MM.1S (cell line): ENCODE results near the gene AKAP5.

Source experiments
- DNase-seq: peaks from one replicate; pipeline ENCODE4 v3.0.0-alpha.2; 2015
- H2AFZ ChIP-seq: fragments of 300-600 bp; sonication (generic); 2 replicates; pipeline ENCODE4 v1.6.0; 2016; ENCODE audit warnings: antibody characterized with exemption, low read length
- H3F3A ChIP-seq: fragments of 300-600 bp; sonication (generic); 2 replicates; pipeline ENCODE4 v1.6.1; 2016; ENCODE audit warnings: mild to moderate bottlenecking, antibody characterized with exemption, low read length, moderate library complexity, mixed read lengths; ENCODE audit not compliant: insufficient read depth
- H3K27ac ChIP-seq: fragments of 300-600 bp; sonication (generic); 2 replicates; pipeline ENCODE4 v1.5.1; 2016; ENCODE audit warnings: mild to moderate bottlenecking, low read length
- H3K27me3 ChIP-seq: fragments of 300-600 bp; sonication (generic); replicated peaks from 2 replicates; pipeline ENCODE4 v1.6.0; 2016; ENCODE audit warnings: low read length; ENCODE audit not compliant: insufficient read depth
- H3K36me3 ChIP-seq: fragments of 300-600 bp; sonication (generic); replicated peaks from 2 replicates; pipeline ENCODE4 v1.6.1; 2016; ENCODE audit warnings: mild to moderate bottlenecking, low read length, mixed read lengths; ENCODE audit not compliant: insufficient read depth
- H3K4me1 ChIP-seq: fragments of 300-600 bp; sonication (generic); 2 replicates; pipeline ENCODE4 v1.6.1; 2016; ENCODE audit warnings: low read length, mixed read lengths
- H3K4me2 ChIP-seq: fragments of 300-600 bp; sonication (generic); 2 replicates; pipeline ENCODE4 v1.6.0; 2016; ENCODE audit warnings: low read depth, low read length
- H3K4me3 ChIP-seq: fragments of 300-600 bp; sonication (generic); 2 replicates; pipeline ENCODE4 v1.5.1; 2016; ENCODE audit warnings: low read length, mixed read lengths
- H3K79me2 ChIP-seq: fragments of 300-600 bp; sonication (generic); 2 replicates; pipeline ENCODE4 v1.6.1; 2016; ENCODE audit warnings: mixed run types, low read length, mixed read lengths
- H3K9ac ChIP-seq: fragments of 300-600 bp; sonication (generic); 2 replicates; pipeline ENCODE4 v1.6.1; 2016; ENCODE audit warnings: low read length, mixed read lengths
- H3K9me2 ChIP-seq: fragments of 300-600 bp; sonication (generic); replicated peaks from 2 replicates; pipeline ENCODE4 v1.6.1; 2016; ENCODE audit warnings: mild to moderate bottlenecking, low read length, mixed read lengths; ENCODE audit not compliant: insufficient read depth
- H3K9me3 ChIP-seq: fragments of 300-600 bp; sonication (generic); replicated peaks from 2 replicates; pipeline ENCODE4 v1.6.1; 2016; ENCODE audit warnings: mild to moderate bottlenecking, low read length, mixed read lengths; ENCODE audit not compliant: insufficient read depth
- H4K20me1 ChIP-seq: fragments of 300-600 bp; sonication (generic); 2 replicates; pipeline ENCODE4 v1.6.1; 2016; ENCODE audit warnings: mild to moderate bottlenecking, low read length, moderate library complexity, mixed read lengths; ENCODE audit not compliant: insufficient read depth
- EZH2 ChIP-seq: fragments of 300-600 bp; sonication (generic); optimal IDR thresholded peaks from 2 replicates; pipeline ENCODE3; 2017; ENCODE audit warnings: low read depth, mild to moderate bottlenecking, antibody characterized with exemption, low read length, mixed read lengths
- EZH2phosphoT487 ChIP-seq: fragments of 300-600 bp; sonication (generic); IDR thresholded peaks from 2 replicates; pipeline ENCODE4 v1.6.1; 2018; ENCODE audit warnings: antibody characterized with exemption, low read length
- TF ChIP-seq, protein P1 (sequence below): fragments of 300-600 bp; sonication (generic); IDR thresholded peaks from 2 replicates; pipeline ENCODE4 v1.5.1; 2016; ENCODE audit warnings: antibody characterized with exemption, low read length, mixed read lengths

AKAP5 gene

DNA sequence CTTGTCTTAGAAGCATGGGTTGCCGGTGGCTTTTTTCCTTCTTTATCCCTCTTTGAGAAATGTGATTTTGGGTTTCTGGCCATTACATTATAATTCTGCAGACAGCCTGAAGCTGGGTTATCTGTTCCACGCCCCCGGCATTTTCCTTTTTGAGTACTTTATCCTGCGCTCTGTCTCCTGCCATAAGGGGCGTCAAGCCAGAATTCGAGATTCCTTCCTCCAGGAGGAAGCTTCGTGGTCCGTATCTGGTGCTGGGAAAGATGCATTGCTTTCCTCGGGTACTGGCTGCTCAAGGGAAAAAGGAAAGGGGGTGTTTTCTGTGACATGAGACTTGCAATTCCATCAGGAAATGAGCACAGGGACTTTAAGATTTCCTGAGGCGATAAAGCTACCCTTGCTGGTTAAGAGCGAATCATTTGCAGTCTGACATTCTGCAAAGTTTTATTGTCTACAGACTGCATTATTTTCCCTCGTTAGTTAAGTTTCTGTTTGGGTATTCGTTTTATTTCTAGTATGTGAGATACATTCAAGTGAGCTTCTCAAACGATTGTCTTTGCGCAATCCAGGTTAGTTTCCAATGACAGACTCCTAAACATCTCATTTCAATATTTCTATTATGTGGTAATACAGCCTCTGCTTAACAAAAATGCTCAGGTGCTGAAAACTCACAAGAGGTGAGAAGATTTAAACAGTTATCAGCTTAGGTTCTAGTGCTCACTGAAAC, 694 bp downstream of the AKAP5 start:
- Histone ChIP-seq H2AFZ (no peak overlapping the region), H4K20me1 (no peaks in the 10 kb centered on the region), H3K9me3 (no peaks in the 10 kb centered on the region), H3K9me2 (no peaks in the 10 kb centered on the region), H3K4me1 (peaks cover 8% of the 10 kb centered on the region; the same call in 1 of the 2 replicates), H3K79me2 (no peaks in the 10 kb centered on the region), H3K36me3 (no peaks in the 10 kb centered on the region), H3K4me3 (peak overlapping the region; percentile 44; the same call in 1 of the 2 replicates), H3K4me2 (peak overlapping the region; percentile 54; the same call in 1 of the 2 replicates), H3F3A (peaks cover 14% of the 10 kb centered on the region), H3K27ac (no peak overlapping the region), H3K27me3 (no peaks in the 10 kb centered on the region), H3K9ac (no peak overlapping the region)
- no peak for DNase-seq
- no peak for TF ChIP-seq EZH2phosphoT487
- TF ChIP-seq EZH2: no peak
- TF ChIP-seq, protein P1, sequence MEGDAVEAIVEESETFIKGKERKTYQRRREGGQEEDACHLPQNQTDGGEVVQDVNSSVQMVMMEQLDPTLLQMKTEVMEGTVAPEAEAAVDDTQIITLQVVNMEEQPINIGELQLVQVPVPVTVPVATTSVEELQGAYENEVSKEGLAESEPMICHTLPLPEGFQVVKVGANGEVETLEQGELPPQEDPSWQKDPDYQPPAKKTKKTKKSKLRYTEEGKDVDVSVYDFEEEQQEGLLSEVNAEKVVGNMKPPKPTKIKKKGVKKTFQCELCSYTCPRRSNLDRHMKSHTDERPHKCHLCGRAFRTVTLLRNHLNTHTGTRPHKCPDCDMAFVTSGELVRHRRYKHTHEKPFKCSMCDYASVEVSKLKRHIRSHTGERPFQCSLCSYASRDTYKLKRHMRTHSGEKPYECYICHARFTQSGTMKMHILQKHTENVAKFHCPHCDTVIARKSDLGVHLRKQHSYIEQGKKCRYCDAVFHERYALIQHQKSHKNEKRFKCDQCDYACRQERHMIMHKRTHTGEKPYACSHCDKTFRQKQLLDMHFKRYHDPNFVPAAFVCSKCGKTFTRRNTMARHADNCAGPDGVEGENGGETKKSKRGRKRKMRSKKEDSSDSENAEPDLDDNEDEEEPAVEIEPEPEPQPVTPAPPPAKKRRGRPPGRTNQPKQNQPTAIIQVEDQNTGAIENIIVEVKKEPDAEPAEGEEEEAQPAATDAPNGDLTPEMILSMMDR: no peak

DNA sequence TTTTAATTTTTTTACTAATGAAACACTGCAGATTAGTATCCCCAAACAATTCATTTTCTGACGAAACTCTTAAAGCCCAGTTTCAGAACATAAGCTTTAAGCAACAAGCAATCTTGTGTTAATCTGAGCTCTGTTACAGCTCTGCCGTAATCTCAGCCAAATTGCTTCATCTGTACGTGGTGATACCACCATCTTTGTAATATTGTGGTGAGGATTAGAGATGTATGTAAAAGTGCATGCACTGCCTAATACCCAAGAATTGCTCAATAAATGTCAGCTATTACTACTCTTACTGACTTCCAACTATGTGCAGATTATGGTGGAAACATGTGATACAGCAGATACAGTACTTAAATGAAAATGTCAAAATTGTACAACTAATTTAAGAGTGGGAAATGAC, 1.8 kb downstream of the AKAP5 start:
- TF ChIP-seq, protein P1: no peak
- TF ChIP-seq EZH2phosphoT487: no peak
- no peak for TF ChIP-seq EZH2
- no peaks in the 10 kb centered on the region for H3K9me3 ChIP-seq
- DNase-seq: no peak

DNA sequence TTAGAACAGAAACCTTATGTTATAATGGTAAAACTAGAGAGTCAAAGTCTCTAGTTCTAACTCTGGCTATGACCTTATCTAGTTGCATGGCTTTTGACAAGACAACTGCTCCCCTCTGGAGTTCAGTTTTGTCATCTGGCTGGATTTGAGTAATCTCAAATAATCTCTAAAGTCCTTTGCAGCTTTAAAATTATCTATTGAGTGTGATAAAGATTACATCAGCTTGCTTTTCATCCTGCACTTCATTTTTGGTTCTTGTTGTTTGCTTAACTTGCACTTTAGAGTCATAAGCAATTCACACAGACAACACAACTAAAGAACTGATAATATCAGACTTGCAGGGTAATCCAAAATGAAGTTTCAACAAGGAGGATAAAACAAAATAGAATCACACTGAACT, 2.3 kb downstream of the AKAP5 start:
- Histone ChIP-seq H3K9me3 (no peaks in the 10 kb centered on the region), H3K4me3 (no peak overlapping the region), H2AFZ (no peak overlapping the region), H3K9ac (no peak overlapping the region), H3K79me2 (no peaks in the 10 kb centered on the region), H3K27me3 (no peaks in the 10 kb centered on the region), H3K4me2 (no peak overlapping the region), H3K27ac (no peak overlapping the region), H4K20me1 (no peaks in the 10 kb centered on the region), H3F3A (peaks cover 14% of the 10 kb centered on the region), H3K36me3 (no peaks in the 10 kb centered on the region), H3K9me2 (no peaks in the 10 kb centered on the region), H3K4me1 (peaks cover 8% of the 10 kb centered on the region; the same call in 1 of the 2 replicates)
- no peak for DNase-seq
- TF ChIP-seq EZH2phosphoT487 (no peak), EZH2 (no peak)
- TF ChIP-seq, protein P1: no peak

More for the DNA sequence above, 1.8 kb downstream of the AKAP5 start:
- Histone ChIP-seq H3K4me3 (no peak overlapping the region), H3F3A (peaks cover 14% of the 10 kb centered on the region), H4K20me1 (no peaks in the 10 kb centered on the region), H2AFZ (no peak overlapping the region), H3K9me2 (no peaks in the 10 kb centered on the region), H3K36me3 (no peaks in the 10 kb centered on the region), H3K27ac (no peak overlapping the region), H3K4me2 (no peak overlapping the region), H3K79me2 (no peaks in the 10 kb centered on the region), H3K4me1 (peaks cover 8% of the 10 kb centered on the region; the same call in 1 of the 2 replicates), H3K27me3 (no peaks in the 10 kb centered on the region), H3K9ac (no peak overlapping the region)
